NCI-H82 treated with DMSO at 0.1 percent for 48 hours (cell line): ENCODE measurements around the gene ACAA2.

Experiments used
- DNase-seq: peaks from one replicate; lab custom pipeline; 2025; ENCODE audit not compliant: unreplicated experiment; lab: John Stamatoyannopoulos, UW

Gene ACAA2

GRCh38 chr18:49813319-49814146 lies at the start of gene ACAA2:
Gene ACAA2, minus strand, starts transcription at chr18:49813533. Its CDS starts 49 bp downstream, at chr18:49813484.
- DNase-seq, result peak; percentile 52

DNA sequence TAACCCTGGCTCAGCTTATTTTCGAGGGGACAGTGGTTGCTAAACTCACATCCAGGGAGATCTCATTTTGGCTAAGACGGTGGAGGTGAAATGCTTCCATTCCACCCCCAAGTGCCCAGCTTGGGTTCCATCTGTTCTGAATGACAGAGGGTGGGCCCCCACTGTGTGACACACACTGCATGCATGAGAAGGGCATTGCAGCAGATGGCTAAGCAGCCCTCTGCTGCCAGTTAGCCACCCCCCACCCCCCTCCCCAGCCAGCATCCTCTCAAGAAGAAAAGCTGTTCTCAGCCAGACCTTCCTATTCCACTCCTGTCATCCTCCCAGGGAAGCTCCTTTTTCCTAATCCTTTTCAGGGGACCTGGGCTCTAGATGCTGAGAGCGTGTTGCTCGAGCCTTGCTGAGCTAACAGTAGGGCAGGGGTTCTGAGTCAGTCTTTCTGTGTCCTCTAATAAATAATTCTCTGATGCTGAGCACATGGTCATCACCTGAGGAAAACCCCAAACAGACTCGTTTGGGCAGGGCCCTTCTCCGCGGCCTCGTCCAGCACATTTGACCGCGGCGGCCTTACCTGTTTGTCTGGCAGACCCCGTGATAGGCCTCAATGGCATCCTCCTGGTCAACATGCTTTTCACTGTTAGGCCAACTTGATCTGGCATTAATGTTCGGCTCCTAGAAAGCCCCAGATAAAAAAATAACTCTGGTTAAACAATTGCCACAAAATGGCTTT lies 49.5 kb upstream of the ACAA2 start:
- peak; percentile 80 for DNase-seq

- no peak for DNase-seq
These were observed 48.3 kb upstream of the ACAA2 start for GRCh38 chr18:49861659-49862058.

DNA sequence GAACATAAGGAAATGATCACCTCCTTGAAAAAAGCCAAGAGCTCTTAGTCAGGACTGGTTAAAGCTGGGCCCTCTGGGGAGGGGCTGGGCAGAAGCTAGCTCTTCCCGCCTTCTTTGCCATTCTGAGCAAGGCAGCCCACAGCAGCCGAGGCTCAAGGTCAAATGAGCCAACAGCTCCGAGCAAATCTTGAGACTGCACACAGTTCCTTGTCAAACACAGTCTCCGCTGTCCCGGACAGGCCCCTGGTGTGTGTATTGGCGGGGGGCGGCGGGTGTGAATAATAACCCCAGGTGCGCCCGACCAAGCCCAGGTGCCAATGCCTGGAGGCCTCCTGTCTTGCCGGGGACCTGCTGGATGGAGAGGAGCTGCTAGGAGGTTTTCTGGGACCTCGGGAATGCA lies 46.4 kb upstream of the ACAA2 start:
- DNase-seq, result no peak

DNA sequence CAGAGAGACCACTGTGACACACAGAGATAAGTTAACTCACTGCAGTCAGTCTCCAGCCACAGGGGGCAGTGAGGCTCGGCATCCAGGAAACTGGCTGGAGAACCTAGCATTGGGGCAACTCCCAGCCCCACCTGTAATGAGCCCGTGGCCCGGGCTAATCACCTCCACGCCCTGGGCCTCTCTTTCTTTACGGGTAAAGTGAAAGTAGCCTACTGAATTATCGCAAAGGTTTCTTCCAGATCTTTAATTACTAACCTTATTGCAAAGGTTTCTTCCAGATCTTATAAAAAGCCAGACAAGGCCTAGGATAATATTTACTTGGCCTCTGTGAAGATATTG lies 45.7 kb upstream of the ACAA2 start:
- no peak for DNase-seq

GRCh38 chr18:49858309-49859020 lies 45.1 kb upstream of the ACAA2 start:
- no peak for DNase-seq

GRCh38 chr18:49857708-49858107 lies 44.4 kb upstream of the ACAA2 start:
- no peak for DNase-seq

GRCh38 chr18:49856496-49856895 lies 43.2 kb upstream of the ACAA2 start:
- no peak for DNase-seq

GRCh38 chr18:49855711-49856415 lies 42.5 kb upstream of the ACAA2 start:
- DNase-seq, result no peak

DNA sequence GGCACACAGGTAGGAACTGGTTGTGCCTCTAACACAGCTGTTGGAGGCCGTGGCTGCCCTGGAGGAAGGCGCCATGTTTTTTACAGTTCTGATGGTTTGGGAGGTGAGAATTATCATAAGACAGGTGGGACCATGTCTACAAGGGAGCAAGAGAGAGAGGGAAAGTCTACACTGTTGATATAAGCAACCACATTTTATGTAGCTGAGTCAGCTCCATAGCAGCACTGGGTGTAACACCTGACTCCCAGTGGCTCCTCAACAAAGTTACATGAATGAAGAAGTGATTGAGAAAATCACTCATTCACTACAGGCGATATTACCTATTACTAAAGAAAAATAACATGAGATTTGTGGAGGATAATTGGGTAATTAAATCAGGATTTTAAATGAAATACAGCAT lies 41.3 kb upstream of the ACAA2 start:
- DNase-seq, result no peak

- no peak for DNase-seq
These were observed 40.1 kb upstream of the ACAA2 start for GRCh38 chr18:49853436-49853835.

DNA sequence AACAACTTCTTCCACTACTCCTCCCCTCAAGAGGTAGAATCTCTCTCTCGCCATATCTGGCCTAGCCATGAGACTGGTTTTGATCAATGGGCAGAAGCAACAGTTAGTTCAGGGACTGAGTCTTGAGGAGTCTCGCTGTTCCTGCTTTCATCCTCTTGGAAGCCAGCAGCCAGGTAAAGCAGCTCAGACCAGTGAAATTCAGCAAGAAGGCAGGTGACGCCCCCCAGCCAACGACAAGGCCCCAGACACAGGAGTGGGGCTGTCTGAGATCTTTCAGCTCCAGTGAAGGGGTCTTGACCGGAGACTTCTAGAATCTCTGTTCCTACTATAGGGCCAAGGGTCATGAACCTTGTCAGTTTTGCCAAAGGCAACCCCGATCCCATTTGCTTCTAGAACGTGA lies 39.7 kb upstream of the ACAA2 start:
- DNase-seq, result no peak

GRCh38 chr18:49851624-49852023 lies 38.3 kb upstream of the ACAA2 start:
- DNase-seq, result no peak

DNA sequence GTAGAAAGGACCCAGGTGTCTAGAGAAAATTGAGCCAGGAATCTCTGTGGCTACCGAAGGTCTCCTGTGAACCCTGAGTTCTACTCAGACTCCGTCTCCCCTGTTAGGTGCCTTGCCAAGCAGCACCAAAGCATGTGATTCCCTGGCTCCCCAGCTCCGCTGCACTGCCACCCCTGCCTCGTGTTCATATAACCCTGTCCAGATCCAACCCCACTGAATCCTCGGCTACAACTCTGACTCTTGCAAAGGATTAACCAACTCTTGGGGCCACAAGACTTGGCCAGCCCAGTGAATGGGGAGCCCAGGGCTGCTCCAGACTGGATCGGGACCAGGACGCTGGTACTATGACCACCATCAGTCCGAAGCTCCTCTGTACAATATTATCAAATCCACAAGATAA lies 37.3 kb upstream of the ACAA2 start:
- no peak for DNase-seq

DNA sequence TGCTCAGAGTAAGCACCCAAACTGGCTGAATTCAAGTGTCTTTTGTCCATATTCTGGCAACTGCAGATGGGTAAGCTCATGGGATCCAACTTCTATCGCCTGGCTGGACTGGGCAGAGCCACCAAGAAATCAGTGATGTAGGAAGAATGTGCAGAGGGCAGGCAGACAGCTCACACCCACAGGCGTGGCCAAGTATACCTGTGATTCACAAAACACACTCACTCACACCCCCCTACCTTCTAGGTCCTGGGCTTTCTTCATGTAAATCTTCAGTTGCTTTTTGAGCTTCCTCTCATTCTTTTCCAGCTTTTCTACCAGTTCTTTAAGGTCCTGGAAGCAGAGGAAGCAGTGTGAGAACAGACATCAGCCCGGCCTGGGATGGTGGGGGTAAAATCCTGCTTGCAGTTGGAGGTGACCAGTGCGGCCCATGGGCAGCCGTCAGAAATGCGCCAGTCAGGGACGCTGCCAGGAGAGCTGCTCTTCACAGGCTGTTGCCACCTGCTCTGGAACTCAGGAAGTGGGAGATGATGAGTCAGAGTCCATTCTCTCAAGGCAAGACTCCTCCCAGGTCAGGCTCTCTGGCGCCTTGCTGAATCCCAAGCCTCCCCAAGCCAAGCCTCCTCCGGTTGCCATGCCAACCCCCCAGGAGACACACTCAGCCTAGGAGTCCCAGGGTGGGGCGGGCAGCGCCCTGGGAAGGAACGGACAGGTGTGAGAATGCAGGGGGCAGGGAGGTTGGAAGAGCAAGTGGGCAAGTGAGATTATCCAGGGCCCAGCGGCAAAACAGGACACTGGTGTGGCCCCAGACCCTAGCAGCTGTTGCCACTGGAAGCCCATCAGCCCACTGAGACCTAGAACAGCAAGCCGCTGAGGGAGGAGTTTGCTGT lies 36.2 kb upstream of the ACAA2 start:
- DNase-seq, result no peak

DNA sequence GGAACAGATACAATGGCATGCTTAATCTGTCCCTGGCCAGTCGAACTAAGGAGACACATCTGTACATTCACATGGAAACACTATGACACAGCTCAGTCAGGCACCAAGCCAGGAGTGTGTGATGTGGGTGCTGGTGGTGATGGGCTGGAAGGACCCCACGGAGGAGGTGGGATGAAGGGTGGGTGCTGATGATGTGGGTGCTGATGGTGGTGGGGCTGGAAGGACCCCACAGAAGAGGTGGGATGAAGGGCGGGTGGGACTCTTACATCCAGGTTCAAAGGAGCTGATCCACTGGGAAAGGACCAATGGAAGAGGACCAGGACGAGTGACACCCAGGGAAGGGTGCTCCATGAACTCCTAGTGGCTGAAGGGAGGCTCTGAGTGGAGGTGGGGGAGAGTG lies 34.8 kb upstream of the ACAA2 start:
- no peak for DNase-seq

- no peak for DNase-seq
These were observed 34.2 kb upstream of the ACAA2 start for GRCh38 chr18:49847524-49847923.

- DNase-seq, result no peak
These were observed 33.6 kb upstream of the ACAA2 start for GRCh38 chr18:49846718-49847470.

- no peak for DNase-seq
These were observed 33.0 kb upstream of the ACAA2 start for GRCh38 chr18:49846361-49846662.
